Endodermal cell (in vitro differentiated cells): ENCODE data around the gene LRIT3. TPM values are rescaled to one million over a fixed set of nuclear protein-coding genes. Genes with fewer than 3 reads are reported as not detected.
A peak's percentile ranks its signal among the peaks of the same experiment; 100 is the strongest.

Experiments used
- DNase-seq: peaks from one replicate; pipeline ENCODE4 v3.0.0-alpha.2; 2017
- H3K27ac ChIP-seq: 2 replicates; pipeline ENCODE4 v1.5.1; 2013; ENCODE audit warnings: mild to moderate bottlenecking, low read depth, low read length, moderate library complexity
- H3K27me3 ChIP-seq: 2 replicates; pipeline ENCODE4 v1.6.1; 2013; ENCODE audit warnings: mild to moderate bottlenecking, low read length, moderate library complexity; ENCODE audit not compliant: insufficient read depth, control insufficient read depth, poor library complexity, severe bottlenecking
- H3K36me3 ChIP-seq: 2 replicates; pipeline ENCODE4 v1.7.0; 2013; ENCODE audit warnings: mild to moderate bottlenecking, low read length, moderate library complexity; ENCODE audit not compliant: control insufficient read depth, insufficient read depth
- H3K4me1 ChIP-seq: one replicate; pipeline ENCODE4 v1.7.0; 2013; ENCODE audit warnings: low read length; ENCODE audit not compliant: control insufficient read depth, insufficient read depth
- H3K4me3 ChIP-seq: 2 replicates; pipeline ENCODE4 v1.5.1; 2013; ENCODE audit warnings: mild to moderate bottlenecking, low read length, moderate library complexity
- H3K9ac ChIP-seq: 2 replicates; pipeline ENCODE4 v1.6.1; 2013; ENCODE audit warnings: mild to moderate bottlenecking, low read length, moderate library complexity; ENCODE audit not compliant: poor library complexity, severe bottlenecking; ENCODE audit errors: extremely low read depth
- H3K9me3 ChIP-seq: 2 replicates; pipeline ENCODE4 v1.6.1; 2013; ENCODE audit warnings: mild to moderate bottlenecking, low read length, moderate library complexity; ENCODE audit not compliant: control insufficient read depth
- H3K27ac Mint-ChIP-seq: 2 replicates; pipeline ENCODE4 v1.8.0; 2020; ENCODE audit warnings: mixed read lengths
- H3K27me3 Mint-ChIP-seq: 2 replicates; pipeline ENCODE4 v1.8.0; 2021; ENCODE audit warnings: mild to moderate bottlenecking, mixed read lengths; ENCODE audit not compliant: insufficient read depth
- H3K36me3 Mint-ChIP-seq: 2 replicates; pipeline ENCODE4 v1.8.0; 2020; ENCODE audit warnings: low read depth, mixed read lengths
- H3K4me1 Mint-ChIP-seq: 2 replicates; pipeline ENCODE4 v1.8.0; 2020; ENCODE audit warnings: mixed read lengths
- H3K4me3 Mint-ChIP-seq: 2 replicates; pipeline ENCODE4 v1.8.0; 2020; ENCODE audit warnings: mild to moderate bottlenecking, moderate library complexity, mixed read lengths
- H3K9me3 Mint-ChIP-seq: 2 replicates; pipeline ENCODE4 v1.8.0; 2020; ENCODE audit warnings: mild to moderate bottlenecking, mixed read lengths
- WGBS, 2 experiments: methylation state at CpG; one replicate each; pipeline versions ENCODE4 v1.1.5 to v1.1.7; 2013; ENCODE audit warnings: missing lambda C conversion rate in 2 of 2, mixed read lengths in 1 of 2; ENCODE audit not compliant: insufficient coverage in 1 of 2, insufficient read length in 1 of 2; 5-methylcytosine and 5-hydroxymethylcytosine counted together
- total RNA-seq, 2 donors: library from RNA; stranded (reverse); fragmentation: NEBNext Ultra II Directional in 1 of 2; extraction: Animal tissue kit (Norgen Biotek cat#: 25700) in 1 of 2; gene quantifications; 2 replicates in 1 of 2; 3 replicates in 1 of 2; pipeline ENCODE4 v1.2.1, GENCODE V29; 2021
- TF ChIP-seq, protein P1 (sequence below): fragments of 200-600 bp; sonication (generic); conservative IDR thresholded peaks from 2 replicates; pipeline ENCODE4 v1.5.0; 2021; ENCODE audit warnings: antibody characterized with exemption, mild to moderate bottlenecking

Gene LRIT3
- total RNA-seq, 2 donors from 2014 or later: 1.5 to 3.1 TPM

DNA sequence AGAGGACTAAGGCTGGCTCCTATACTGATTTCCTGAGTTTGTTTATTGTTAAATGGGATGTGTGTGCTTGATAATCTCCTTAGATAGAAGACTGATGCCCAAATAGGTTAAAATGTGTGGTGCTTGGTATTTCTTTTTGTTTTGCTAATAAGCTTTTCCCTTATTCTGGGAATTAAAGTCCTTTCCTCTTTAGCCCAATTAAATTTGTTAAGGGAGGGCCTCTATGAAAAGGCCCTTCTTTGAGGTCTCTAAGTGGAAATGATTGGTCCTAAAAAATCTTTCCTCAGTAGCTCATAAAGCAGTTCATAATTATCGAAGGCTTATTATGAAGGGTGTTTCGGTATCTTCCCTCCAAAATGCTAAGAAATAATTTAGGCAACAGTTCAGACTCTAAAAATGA is 20.2 kb upstream of the LRIT3 start, which contains the start of gene RRH:
TSS of gene RRH (plus strand) at position 301 of the 400 bp plus-strand sequence. CDS start at position 357, 56 bp downstream.
- peaks cover 21% of the 10 kb centered on the region for H3K36me3 Mint-ChIP-seq
- WGBS, 2 experiments: 100% methylated on average over 2 of the region's 2 CpGs; no CpG with 5 or more reads in 1 of the 2 experiments

DNA sequence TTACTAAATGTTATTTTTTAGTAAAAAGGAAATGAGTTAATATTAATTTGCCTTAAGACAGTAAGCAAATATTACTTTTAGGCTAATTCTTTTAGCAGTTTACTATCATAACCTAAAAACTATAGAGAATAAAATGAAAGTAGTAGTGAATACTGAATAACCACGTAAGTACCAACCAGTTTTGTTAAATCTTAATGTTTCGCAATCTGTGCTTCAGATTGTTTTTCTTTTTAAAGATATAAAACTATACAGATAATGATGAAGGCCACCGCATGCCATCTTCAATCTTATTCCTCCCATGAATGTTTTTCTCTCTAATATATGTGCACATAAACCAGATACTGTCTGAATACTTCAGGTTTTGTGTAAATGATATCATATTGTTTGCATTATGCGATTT is 14.2 kb upstream of the LRIT3 start:
- H3K4me1 Mint-ChIP-seq: no peaks in the 10 kb centered on the region
- H3K4me1 ChIP-seq: no peaks in the 10 kb centered on the region
- no peak overlapping the region for H3K9ac ChIP-seq
- 100% methylated on average over 1 of the region's 4 CpGs; no CpG with 5 or more reads in 1 of the 2 experiments for WGBS, 2 experiments
- H3K9me3 Mint-ChIP-seq: no peaks in the 10 kb centered on the region
- H3K4me3 ChIP-seq: no peak overlapping the region
- DNase-seq: no peak
- TF ChIP-seq, protein P1, sequence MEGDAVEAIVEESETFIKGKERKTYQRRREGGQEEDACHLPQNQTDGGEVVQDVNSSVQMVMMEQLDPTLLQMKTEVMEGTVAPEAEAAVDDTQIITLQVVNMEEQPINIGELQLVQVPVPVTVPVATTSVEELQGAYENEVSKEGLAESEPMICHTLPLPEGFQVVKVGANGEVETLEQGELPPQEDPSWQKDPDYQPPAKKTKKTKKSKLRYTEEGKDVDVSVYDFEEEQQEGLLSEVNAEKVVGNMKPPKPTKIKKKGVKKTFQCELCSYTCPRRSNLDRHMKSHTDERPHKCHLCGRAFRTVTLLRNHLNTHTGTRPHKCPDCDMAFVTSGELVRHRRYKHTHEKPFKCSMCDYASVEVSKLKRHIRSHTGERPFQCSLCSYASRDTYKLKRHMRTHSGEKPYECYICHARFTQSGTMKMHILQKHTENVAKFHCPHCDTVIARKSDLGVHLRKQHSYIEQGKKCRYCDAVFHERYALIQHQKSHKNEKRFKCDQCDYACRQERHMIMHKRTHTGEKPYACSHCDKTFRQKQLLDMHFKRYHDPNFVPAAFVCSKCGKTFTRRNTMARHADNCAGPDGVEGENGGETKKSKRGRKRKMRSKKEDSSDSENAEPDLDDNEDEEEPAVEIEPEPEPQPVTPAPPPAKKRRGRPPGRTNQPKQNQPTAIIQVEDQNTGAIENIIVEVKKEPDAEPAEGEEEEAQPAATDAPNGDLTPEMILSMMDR: no peak
- H3K9me3 ChIP-seq: no peaks in the 10 kb centered on the region
- no peak overlapping the region for H3K4me3 Mint-ChIP-seq
- peaks cover 4% of the 10 kb centered on the region for H3K36me3 ChIP-seq
- no peaks in the 10 kb centered on the region for H3K36me3 Mint-ChIP-seq
- no peak overlapping the region for H3K27ac Mint-ChIP-seq
- H3K27ac ChIP-seq: no peak overlapping the region
- H3K27me3 Mint-ChIP-seq: no peaks in the 10 kb centered on the region
- H3K27me3 ChIP-seq: no peaks in the 10 kb centered on the region

More for the DNA sequence above, 20.2 kb upstream of the LRIT3 start, which contains the start of gene RRH:
- H3K27me3 Mint-ChIP-seq: no peaks in the 10 kb centered on the region
- H3K27ac Mint-ChIP-seq: no peak within 1 kb of the TSS
- H3K36me3 ChIP-seq: peaks cover 43% of the 10 kb centered on the region
- no peak within 1 kb of the TSS for H3K4me3 Mint-ChIP-seq
- no peak for DNase-seq
- H3K4me3 ChIP-seq: peak within 1 kb of the TSS; percentile 41
- H3K27ac ChIP-seq: no peak within 1 kb of the TSS
- H3K27me3 ChIP-seq: no peaks in the 10 kb centered on the region
- H3K9ac ChIP-seq: no peak within 1 kb of the TSS
- TF ChIP-seq, protein P1: no peak
- no peaks in the 10 kb centered on the region for H3K9me3 Mint-ChIP-seq
- no peaks in the 10 kb centered on the region for H3K9me3 ChIP-seq
- peaks cover 15% of the 10 kb centered on the region for H3K4me1 Mint-ChIP-seq
- H3K4me1 ChIP-seq: no peaks in the 10 kb centered on the region

DNA sequence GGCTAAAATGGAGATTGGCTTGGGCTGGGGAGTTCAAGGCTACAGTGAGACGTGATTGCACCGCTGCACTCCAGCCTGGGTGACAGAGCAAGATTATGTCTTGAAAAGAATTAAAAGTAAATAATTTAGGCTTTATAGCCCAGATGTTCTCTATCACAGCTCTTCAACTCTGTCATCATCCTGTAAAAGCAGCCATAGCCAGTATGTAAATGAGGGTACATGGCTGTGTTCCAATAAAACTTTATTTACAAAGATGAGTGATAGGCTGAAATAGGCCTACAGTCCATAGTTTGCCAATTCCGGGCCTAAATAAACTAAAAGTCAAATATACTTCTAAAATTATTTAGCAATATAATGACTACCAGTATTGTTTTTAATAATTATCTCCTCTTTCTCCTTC is 10.9 kb upstream of the LRIT3 start:
- no peak for DNase-seq
- 100% methylated on average over 3 of the region's 3 CpGs; no CpG with 5 or more reads in 1 of the 2 experiments for WGBS, 2 experiments

More for the DNA sequence above, 10.9 kb upstream of the LRIT3 start:
- H3K36me3 ChIP-seq: no peaks in the 10 kb centered on the region
- no peak overlapping the region for H3K9ac ChIP-seq
- H3K9me3 ChIP-seq: no peaks in the 10 kb centered on the region
- Mint-ChIP-seq H3K36me3 (no peaks in the 10 kb centered on the region), H3K27me3 (no peaks in the 10 kb centered on the region), H3K4me1 (no peaks in the 10 kb centered on the region), H3K27ac (no peak overlapping the region), H3K4me3 (no peak overlapping the region), H3K9me3 (peaks cover 3% of the 10 kb centered on the region)
- TF ChIP-seq, protein P1: no peak
- no peak overlapping the region for H3K4me3 ChIP-seq
- H3K27ac ChIP-seq: no peak overlapping the region
- no peaks in the 10 kb centered on the region for H3K27me3 ChIP-seq
- H3K4me1 ChIP-seq: no peaks in the 10 kb centered on the region
